GM19438 (cell line): ENCODE data around the gene DEFB108B.
"Not testable (repeated sequence)": the region's sequence is repeated elsewhere in the genome, so short reads cannot be mapped to it uniquely, and the experiment has no call there.

ENCODE experiments used
- ATAC-seq: cut with Tn5 transposase; IDR thresholded peaks from one replicate; pipeline ENCODE4 v1.9.1; 2021; ENCODE audit warnings: low read depth; ENCODE audit not compliant: unreplicated experiment

Gene DEFB108B

DNA sequence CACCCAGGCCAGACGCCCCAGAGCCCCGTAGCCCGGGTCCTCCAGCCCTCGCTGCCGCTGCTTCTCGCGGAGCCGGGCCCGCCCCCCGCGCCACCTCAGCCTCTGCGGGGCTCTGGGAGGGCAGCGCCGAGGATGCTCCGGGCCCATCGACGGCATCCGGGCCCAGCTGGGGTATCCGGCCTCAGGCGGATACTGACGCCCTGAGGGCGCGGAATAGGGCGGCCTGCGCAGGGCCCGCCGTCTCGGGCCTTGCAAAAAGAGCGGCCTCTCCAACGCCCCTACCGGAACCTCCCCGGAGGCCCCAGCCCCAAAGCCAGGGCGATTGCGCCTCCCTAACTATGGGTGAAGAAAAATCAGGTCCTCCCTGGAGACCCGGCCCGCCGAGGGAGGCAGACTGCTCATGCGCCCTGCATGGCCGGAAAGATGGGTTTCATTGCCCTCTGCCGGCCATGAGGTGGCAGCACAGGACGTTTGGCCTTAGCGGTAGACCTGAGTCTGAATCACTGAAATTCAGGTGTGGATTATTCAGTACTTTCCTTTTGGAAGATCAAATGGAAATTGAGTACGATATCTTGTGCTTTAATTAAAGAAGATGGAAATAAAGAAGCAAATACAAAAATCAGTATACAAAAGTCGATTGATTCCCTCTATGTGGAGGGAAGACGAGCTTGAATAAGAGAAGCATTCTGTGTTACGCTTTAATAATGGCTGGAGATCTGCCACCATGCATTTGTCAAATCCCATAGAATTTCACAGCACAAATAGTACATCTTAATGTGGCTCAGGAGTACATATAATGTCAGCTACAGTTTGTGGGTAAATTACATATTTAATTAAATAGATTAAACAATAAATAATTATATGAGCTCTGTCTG is 19.3 kb upstream of the DEFB108B start:
- ATAC-seq: not testable (repeated sequence)

GRCh38 chr11:71821539-71821938 is 11.5 kb upstream of the DEFB108B start:
- not testable (repeated sequence) for ATAC-seq

GRCh38 chr11:71829247-71829646 is 3.8 kb upstream of the DEFB108B start:
- ATAC-seq: not testable (repeated sequence)

DNA sequence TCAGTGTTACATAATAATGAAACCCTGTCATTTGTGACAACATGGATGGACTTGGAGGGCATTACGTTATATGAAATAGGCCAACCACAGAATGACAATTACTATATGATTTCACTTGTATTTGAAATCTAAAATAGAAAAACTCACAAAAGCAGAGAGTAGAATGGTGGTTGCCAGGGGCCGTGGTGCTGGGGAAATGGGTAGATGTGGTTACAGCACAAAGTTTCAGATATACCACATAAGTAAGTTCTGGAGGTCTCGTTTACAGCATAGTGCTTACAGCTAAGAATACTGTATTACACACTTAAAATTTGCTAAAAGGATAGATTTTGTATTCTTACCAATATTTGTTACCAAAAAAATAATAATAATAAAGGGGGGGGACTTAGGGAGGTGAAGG is 3.3 kb upstream of the DEFB108B start:
- ATAC-seq: not testable (repeated sequence)

DNA sequence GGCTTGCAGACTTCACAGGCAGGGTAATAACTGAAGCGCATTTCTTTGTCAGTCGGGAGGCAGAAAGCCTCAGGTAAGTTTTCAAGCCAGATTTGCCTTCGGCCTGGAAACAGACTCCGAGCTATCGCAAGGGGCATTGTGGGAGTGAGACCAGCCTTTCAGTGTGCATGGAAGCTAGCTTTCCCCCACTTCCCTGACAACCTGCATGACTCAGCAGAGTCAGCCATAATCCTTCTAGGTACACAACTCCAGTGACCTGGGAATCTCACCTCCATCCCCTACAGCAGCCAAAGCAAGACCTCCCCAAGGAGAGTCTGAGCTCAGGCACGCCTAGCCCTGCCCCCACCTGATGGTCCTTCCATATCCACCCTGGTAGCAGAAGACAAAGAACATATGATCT is 9.7 kb downstream of the DEFB108B start:
- not testable (repeated sequence) for ATAC-seq

DNA sequence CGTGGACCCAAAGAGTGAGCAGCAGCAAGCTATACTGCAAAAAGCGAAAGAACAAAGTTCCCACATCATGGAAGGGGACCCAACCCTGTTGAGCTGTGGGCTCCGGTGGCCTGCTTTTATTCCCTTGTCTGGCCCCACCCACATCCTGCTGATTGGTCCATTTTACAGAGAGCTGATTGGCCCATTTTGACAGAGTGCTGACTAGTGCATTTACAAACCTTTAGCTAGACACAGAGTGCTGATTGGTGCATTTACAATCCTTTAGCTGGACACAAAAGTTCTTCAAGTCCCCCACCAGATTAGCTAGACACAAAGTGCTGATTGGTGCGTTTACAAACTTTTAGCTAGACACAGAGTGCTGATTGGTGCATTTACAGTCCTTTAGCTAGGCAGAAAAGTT is 10.4 kb downstream of the DEFB108B start:
- not testable (repeated sequence) for ATAC-seq

DNA sequence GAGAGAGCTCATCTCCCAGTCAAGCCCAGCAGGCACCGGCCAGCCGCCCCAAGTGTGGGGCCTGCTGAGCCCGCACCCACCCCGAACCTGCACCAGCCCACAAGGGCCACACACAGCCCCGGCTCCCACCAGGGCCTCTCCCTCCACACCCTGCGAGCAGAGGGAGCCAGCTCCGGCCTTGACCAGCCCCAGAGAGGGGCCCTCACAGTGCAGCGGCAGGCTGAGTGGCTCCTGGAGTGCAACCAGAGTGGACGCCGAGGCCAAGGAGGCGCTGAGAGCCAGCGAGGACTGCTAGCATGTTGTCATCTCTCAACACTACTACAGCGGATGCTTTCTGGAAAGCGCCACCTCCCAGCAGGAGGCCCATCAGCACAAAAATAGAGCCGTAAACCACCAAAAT is 10.9 kb downstream of the DEFB108B start:
- no peak for ATAC-seq

- ATAC-seq: not testable (repeated sequence)
Measured at GRCh38 chr11:71853895-71854294, 20.9 kb downstream of the DEFB108B start.

DNA sequence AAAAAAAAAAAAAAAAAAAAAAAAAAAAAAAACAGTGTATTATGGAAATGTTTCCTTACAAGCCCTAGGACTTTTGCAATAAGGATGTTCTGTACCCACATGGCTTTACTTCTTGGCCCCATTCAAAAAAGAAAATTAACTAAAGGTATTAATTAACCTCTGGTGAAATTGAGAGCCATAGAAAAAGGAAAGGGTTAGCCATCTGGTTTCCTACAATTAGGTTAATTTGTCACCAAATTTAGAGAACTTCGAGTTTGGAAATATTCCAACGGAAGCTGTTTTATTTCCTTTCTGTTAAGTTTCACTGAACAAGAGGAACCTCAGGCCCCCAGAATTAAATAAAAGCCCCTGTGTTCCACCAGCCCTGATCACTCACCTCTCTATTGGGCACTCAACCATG is 22.9 kb downstream of the DEFB108B start:
- ATAC-seq: not testable (repeated sequence)

- ATAC-seq: not testable (repeated sequence)
Measured at GRCh38 chr11:71860835-71861234, 27.8 kb downstream of the DEFB108B start.

DNA sequence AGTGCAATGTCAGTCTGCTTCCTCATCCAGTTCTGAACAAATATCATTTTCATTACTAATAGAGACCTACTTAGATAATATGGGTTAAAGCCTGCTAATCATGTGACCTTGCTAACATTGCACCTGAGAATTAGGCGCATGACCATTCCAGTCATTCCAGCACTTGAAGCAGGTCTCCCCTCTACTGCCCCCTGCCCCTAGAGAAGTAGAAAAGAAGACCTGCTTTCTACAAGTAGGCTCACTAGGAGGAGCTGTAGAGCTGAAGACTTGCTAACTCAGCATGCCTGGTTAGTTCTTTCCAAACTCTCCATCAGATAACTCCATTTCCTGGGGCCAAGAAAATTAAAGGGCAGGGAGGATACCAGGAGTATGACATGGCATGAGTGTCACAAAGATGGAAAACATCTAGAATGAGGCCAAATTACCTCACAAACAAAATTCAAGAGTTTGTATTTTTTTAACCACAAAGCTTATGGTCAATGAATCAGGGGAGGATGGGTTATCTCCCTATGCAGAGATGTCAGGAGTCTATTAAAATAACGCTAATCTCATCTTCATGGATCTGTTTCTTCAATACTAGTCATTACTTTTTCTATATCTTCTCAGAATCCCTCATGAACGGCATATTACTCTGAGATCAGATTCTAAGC is 31.1 kb downstream of the DEFB108B start:
- not testable (repeated sequence) for ATAC-seq

DNA sequence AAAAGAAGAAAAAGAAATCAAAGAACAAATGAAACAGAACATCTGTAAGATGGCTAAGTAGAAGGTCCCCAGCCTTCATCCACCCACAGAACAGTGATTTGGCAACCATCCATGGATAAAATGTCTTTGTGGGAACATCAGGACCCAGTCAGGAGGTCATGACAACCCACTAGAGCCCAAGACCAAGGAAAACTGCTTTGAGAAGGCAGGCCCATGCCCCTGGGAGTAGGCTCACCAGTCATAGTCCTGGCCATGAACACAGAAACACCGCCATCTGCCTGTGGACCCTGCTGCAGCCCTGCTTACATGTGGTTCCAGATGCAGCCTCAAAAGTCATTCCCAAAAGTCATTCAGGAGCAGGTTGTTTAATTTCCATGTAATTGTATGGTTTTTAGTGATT is 34.2 kb downstream of the DEFB108B start:
- not testable (repeated sequence) for ATAC-seq

- not testable (repeated sequence) for ATAC-seq
Measured at GRCh38 chr11:71869931-71870330, 36.9 kb downstream of the DEFB108B start.

DNA sequence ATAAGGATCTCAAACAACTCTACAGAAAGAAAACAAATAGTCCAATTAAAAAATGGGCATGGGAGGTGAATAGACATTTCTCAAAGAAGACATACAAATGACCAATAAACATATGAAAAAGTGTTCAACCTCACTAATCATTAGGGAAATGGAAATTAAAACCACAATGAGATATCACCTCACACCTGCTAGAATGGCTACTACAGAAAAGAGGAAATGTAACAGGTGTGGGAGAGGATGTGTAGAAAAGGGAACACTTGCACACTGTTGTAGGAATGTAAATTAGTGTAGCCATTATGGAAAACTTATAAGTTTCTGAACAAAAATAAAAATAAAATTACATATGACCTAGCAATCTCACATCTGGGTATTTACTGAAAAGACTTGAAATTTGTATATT is 37.7 kb downstream of the DEFB108B start:
- ATAC-seq: not testable (repeated sequence)

GRCh38 chr11:71876262-71876661 is 43.3 kb downstream of the DEFB108B start:
- ATAC-seq: not testable (repeated sequence)

DNA sequence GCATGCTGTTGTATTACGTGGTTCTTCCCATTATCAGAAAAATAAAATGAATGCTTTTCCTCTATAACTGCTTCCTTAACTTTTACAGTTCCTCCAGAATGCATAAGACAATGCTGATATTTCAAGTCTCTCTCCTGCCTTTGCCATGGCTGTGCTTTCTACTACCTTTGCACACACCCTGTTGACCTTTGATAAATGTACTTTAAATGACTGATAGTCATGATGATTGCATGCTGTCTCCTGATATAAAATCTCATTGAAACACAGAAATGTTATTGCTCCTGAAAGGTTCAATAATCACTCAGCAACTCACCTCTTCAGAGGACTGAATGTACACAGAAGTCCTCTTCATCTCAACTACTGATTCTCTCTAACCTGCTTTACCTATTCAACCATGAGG is 45.1 kb downstream of the DEFB108B start, which contains the start of gene DEFB131B:
DEFB131B (plus strand) TSS at position 395 of the 400 bp plus-strand sequence; CDS start at position 395, 0 bp downstream.
- not testable (repeated sequence) for ATAC-seq

GRCh38 chr11:71885806-71886205 is 52.8 kb downstream of the DEFB108B start:
- ATAC-seq: not testable (repeated sequence)
